ENCODE data around the gene NGF.
"Not testable (repeated sequence)": the region's sequence is repeated elsewhere in the genome, so short reads cannot be mapped to it uniquely, and the experiment has no call there.

The NGF gene

DNA sequence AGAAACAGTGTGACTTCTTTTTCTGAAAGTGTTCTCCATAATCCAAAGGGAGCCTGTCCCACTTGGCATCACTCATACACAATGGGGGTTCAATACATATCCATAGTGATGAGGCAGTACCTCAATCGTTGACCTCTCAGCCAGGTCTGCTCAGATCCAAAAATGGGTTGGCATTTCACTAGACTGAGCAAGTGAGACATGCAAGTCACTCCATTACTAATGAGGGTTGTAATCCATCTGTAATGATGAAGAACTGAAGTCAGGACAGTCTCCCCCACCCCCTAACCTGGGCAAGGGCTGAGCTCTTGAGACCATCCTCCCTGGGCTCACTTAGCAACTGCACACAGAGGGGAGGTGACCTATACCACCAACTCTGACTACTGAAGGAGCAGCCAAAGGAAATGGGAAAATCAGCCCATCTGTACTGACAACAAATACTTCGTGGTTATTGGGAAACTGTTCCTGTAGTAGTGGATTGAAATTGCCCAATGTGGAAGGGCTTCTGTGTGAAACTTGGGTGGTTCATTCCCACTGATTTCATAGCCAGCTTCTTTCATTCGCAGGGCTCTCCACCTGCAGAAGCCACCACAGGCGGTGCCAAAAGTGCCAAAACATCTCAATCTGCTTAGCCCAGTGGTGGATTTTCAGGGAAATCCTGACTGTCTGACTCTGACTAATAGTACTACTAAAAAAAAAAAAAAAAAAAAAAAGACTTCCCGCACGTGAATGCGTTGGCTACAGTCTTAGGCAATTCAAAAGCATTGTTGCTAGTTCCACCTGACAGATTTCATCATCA is 5.0 kb downstream of the NGF start:
- peak; percentile 36 for DNase-seq

- DNase-seq = no peak
Measured at GRCh38 chr1:115331558-115332331, 6.3 kb downstream of the NGF start.

DNA sequence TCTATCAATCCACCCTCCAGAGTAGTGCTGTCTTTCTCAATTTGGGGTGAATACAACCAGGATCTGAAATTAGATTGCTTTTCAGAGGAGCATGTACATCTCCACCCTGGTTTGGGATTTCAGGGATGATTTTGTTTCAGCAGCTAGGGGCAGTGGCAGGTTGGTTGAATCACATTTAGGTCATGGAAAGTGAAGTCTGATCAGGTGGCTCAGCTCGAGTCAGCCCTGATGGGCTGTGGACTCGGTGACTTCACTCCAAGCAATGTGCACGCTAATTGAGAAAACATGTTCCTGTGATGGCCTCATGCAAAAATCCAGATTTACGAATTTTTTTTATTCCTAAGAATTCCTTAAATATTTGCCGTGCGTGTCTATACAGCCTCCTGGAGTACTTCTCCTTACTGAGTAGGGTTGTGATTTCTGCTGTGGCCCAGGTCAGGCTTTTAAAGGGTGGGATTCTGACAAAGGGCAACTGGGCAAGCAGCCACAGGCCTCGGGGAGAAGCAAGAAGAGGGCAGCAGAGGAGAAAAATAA is 7.5 kb downstream of the NGF start:
- DNase-seq = no peak

GRCh38 chr1:115329965-115330364 is 8.1 kb downstream of the NGF start:
- no peak for DNase-seq

GRCh38 chr1:115327270-115327669 is 10.8 kb downstream of the NGF start:
- DNase-seq = no peak

DNA sequence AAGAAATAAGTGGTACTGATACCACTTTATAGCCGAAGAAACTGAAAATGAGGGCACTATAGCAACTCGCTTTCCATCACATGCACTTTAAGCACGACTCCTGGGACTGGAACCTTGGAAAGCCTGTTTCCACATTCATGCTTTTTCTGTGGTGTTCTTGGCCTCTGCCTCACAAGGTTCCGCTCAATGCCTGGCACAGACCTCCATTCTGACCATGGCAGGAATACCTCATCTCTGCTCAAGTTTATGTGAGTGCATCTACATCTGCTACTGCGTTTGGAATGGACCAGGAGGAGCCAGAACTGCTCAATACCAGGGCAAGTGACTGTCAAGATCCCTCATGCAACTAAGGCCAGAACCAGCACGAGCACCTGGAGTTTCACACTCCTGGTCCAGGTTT is 11.6 kb downstream of the NGF start:
- DNase-seq = no peak

- no peak for DNase-seq
Measured at GRCh38 chr1:115325874-115326273, 12.2 kb downstream of the NGF start.

DNA sequence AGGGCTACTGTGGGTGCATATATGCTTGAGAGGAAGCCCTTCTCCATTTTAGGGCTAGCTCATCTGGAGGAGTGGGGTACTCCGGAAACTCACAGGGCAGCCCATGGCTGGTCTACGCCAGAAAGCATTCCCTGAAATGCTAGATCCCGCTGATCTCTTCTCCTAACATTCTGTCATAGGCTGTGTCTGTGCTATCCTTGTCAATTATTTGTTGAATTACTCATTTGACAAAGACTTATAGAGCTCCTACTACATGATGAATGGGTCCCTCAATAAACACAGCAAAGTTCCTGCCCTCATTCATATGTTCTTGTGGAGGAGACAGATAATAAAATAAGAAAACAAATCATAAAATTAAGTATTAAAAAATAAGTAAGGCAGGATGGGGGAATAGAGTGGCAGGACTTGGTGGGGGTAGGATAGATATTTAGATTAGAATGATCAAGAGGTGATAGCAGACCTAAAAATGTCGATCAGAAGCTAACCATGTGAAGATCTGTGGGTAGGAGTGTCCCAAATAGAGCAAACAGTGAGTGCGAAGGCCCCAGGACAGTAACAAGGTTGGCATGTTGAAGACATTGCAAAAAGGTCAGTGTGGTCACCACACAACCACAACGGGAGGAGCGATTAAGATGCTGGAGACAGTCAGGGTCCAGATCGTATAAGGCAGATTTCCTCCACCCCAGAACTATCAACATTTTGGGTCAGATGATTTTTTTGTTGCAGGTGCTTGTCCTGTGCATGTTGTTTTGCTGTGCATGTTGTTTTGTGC is 13.2 kb downstream of the NGF start:
- no peak for DNase-seq

- no peak for DNase-seq
Measured at GRCh38 chr1:115323366-115324004, 14.6 kb downstream of the NGF start.

DNA sequence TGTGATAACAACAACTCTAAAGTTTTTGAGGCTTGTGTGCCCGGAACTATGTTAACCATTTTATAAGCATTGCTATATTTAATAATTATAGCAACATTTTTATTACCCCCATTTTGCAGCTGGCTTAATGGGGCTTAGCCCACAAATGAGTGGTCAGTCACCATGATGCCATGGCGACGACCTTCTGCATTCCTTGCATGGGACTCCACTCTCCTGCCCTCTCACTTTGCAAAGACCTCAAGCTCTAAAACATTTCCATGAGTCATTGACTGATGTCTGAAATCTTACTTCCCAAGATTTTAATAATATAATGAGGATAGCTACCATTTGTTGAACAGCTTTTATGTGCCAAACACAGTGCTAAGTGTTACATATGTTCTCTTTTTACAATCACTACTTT is 15.4 kb downstream of the NGF start:
- no peak for DNase-seq

GRCh38 chr1:115320377-115320776 is 17.7 kb downstream of the NGF start:
- DNase-seq = no peak

GRCh38 chr1:115319706-115320105 is 18.3 kb downstream of the NGF start:
- DNase-seq = no peak

GRCh38 chr1:115317101-115318012 is 20.7 kb downstream of the NGF start:
- DNase-seq = no peak

GRCh38 chr1:115314765-115315164 is 23.3 kb downstream of the NGF start:
- DNase-seq = no peak

GRCh38 chr1:115314092-115314491 is 24.0 kb downstream of the NGF start:
- no peak for DNase-seq

- no peak for DNase-seq
Measured at GRCh38 chr1:115313182-115313581, 24.9 kb downstream of the NGF start.

DNA sequence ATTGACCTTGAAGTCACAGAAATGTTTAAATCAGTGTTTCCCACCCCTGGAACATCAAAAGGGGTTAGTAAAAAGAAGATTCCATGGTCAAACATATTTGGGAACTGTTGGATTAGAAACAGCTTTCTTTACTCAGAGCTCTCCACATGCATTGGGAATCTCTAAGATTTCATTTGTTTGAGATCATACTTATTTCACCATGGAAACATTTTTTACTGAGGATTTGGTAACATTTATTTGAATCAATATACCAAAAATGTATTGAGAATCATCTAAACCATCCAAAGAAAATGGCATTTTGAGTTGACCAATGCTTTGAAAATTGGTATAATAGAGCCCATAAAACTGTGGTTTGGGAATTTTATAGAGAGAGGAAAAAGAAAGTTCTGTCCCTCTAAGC is 25.3 kb downstream of the NGF start:
- DNase-seq = no peak

- DNase-seq = no peak
Measured at GRCh38 chr1:115311474-115311989, 26.5 kb downstream of the NGF start.

- DNase-seq = no peak
Measured at GRCh38 chr1:115310581-115311473, 27.2 kb downstream of the NGF start.

DNA sequence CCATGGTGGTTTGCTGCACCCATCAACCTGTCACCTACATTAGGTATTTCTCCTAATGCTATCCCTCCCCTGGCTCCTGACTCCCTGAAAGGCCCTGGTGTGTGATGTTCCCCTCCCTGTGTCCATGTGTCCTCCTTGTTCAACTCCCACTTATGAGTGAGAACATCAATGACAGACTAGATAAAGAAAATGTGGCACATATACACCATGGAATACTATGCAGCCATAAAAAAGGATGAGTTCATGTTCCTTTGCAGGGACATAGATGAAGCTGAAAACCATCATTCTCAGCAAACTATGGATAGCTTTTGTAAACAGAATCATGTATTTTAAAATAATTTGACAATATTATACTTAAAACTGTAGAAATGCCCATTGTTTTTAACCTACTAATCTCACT is 28.5 kb downstream of the NGF start:
- not testable (repeated sequence) for DNase-seq
